ENCODE results near the gene MED13L. TPM values are rescaled to one million over a fixed set of nuclear protein-coding genes. Genes with fewer than 3 reads are reported as not detected.

Gene MED13L
- total and polyA plus RNA-seq, 2 donors (not counting 3 experiments of a cell fraction or from before 2014, with no cell fraction given): 27.4 to 93.6 TPM

GRCh38 chr12:116174904-116175303, 102.6 kb downstream of the MED13L start:
- Histone ChIP-seq H2AFZ (ENCODE audit: low read depth, low read length) (no peak overlapping the region), H3K4me2 (ENCODE audit: insufficient read depth, low read length) (no peak overlapping the region), H3K9me3 (replicated peaks; ENCODE audit: control insufficient read depth, insufficient read depth, low read length) (no peaks in the 10 kb centered on the region), H4K20me1 (replicated peaks; ENCODE audit: control insufficient read depth, extremely low read depth, insufficient read depth, low read length) (peaks cover 32% of the 10 kb centered on the region), H3K4me3 (replicated peaks in 1 of 3; ENCODE audit: insufficient read depth in 1 of 3, low read depth in 1 of 3, low read length in 3 of 3) (no peak overlapping the region), H3K36me3 (ENCODE audit: control insufficient read depth in 2 of 2, extremely low read depth in 1 of 2, insufficient read depth in 2 of 2, low read length in 2 of 2) (no peaks in the 10 kb centered on the region), H3K27me3 (ENCODE audit: control insufficient read depth in 2 of 2, insufficient read depth in 2 of 2, low read length in 2 of 2) (no peaks in the 10 kb centered on the region), H3K79me2 (ENCODE audit: control insufficient read depth, insufficient read depth, low read length) (peaks cover 89% of the 10 kb centered on the region), H3K9ac (replicated peaks; ENCODE audit: extremely low read depth, insufficient read depth, low read length) (no peak overlapping the region), H3K27ac (ENCODE audit: insufficient read depth, low read depth, low read length) (no peak overlapping the region), H3K9me1 (replicated peaks; ENCODE audit: control insufficient read depth, extremely low read depth, insufficient read depth, low read length) (no peaks in the 10 kb centered on the region), H3K4me1 (ENCODE audit: control insufficient read depth, extremely low read depth, insufficient read depth, low read length) (peaks cover 18% of the 10 kb centered on the region)
- intact Hi-C loops (cut with micrococcal nuclease) (no loop called here), dilution Hi-C loops (cut with MboI; ENCODE audit: extremely low pct_ligation_motif_present, low sequenced_read_pairs) (no loop called here)
- POLR2A ChIA-PET: no interaction called here
- TF ChIP-seq MAX (IDR thresholded peaks at IDR 0.05; ENCODE audit: insufficient read depth, insufficient read length) (no peak), POLR2A (IDR thresholded peaks at IDR 0.05; ENCODE audit: low read depth, low read length) (no peak), GATA2 (IDR thresholded peaks at IDR 0.05; ENCODE audit: insufficient read depth, insufficient read length, low read depth, low read length) (no peak), EZH2 (IDR thresholded peaks at IDR 0.05; ENCODE audit: borderline replicate concordance, low read depth, low read length, severe bottlenecking) (no peak), JUN (IDR thresholded peaks at IDR 0.05; ENCODE audit: borderline replicate concordance, insufficient read depth, insufficient read length, low read depth) (no peak), FOS (IDR thresholded peaks at IDR 0.05; ENCODE audit: borderline replicate concordance, insufficient read depth, low read length) (no peak), POLR2AphosphoS5 (IDR thresholded peaks at IDR 0.05; ENCODE audit: insufficient read depth, low read depth, low read length) (no peak), MYC (IDR thresholded peaks at IDR 0.05; ENCODE audit: low read depth, low read length) (no peak), CTCF (IDR thresholded peaks at IDR 0.05; ENCODE audit: extremely low read depth in 1 of 2, insufficient read depth in 1 of 2, low read depth in 1 of 2, low read length in 2 of 2) (no peak)
- FAIRE-seq (no peak), DNase-seq (ENCODE audit: low read depth, low spot score) (no peak)
- no TSS peak for BruUV-seq (replicated peaks)
- CTCF ChIA-PET: no interaction called here
